ENCODE data around the gene EFL1.

Gene EFL1

GRCh38 chr15:82172506-82172905 is 90.0 kb downstream of the EFL1 start:
- no peak overlapping the region for H3K27ac Mint-ChIP-seq
- TF ChIP-seq CTCF (IDR thresholded peaks at IDR 0.05; ENCODE audit: unreplicated experiment in 3 of 3), result no peak
- no peaks in the 10 kb centered on the region for H3K27me3 Mint-ChIP-seq (ENCODE audit: low read depth)
- H3K9me3 Mint-ChIP-seq, result no peaks in the 10 kb centered on the region
- peaks cover 11% of the 10 kb centered on the region for H3K4me1 Mint-ChIP-seq
- peaks cover 5% of the 10 kb centered on the region for H3K36me3 Mint-ChIP-seq (ENCODE audit: low read depth)
- no peak overlapping the region for H3K4me3 Mint-ChIP-seq

DNA sequence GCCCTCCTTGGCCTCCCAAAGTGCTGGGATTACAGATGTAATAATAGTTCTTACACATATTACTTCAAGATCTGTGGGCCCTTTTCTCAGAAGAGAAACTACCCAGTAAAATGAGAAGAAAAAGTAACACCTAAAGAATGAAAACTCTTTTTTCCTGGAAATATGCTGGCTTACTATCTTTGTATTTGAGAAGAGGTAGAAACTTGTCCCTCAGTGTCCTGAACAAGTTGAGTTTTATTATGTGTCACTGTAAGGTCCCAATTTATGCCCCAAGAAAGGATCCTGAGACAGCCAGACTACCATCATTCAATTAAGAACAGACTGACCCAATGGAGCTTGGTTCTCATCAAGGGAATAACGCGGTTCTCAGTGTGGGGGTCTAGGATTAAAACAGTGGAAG is 93.8 kb downstream of the EFL1 start:
- peaks cover 9% of the 10 kb centered on the region for H3K36me3 Mint-ChIP-seq (ENCODE audit: low read depth)
- H3K27me3 Mint-ChIP-seq (ENCODE audit: low read depth), result no peaks in the 10 kb centered on the region
- no peak overlapping the region for H3K4me3 Mint-ChIP-seq
- H3K27ac Mint-ChIP-seq, result no peak overlapping the region
- no peak for TF ChIP-seq CTCF (IDR thresholded peaks at IDR 0.05; ENCODE audit: unreplicated experiment in 3 of 3)
- no peaks in the 10 kb centered on the region for H3K9me3 Mint-ChIP-seq
- H3K4me1 Mint-ChIP-seq, result peaks cover 13% of the 10 kb centered on the region

DNA sequence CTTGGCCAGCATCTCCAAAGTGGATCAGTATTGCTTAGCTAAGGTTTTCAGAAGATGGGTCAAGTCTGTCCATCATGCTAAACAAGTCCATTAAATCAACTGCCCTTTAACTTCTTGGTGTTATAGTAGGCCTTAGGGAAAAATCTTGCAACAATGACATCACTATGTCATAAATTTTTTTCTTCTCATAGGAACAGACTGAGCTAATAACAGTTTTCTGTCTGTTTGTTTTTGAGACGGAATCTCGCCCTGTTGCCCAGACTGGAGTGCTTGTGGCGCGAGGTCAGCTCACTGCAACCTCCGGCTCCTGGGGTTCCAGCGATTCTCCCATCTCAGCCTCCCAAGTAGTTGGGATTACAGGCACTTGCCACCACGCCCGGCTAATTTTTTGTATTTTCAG is 94.2 kb downstream of the EFL1 start:
- Mint-ChIP-seq H3K27ac (no peak overlapping the region), H3K4me3 (no peak overlapping the region), H3K27me3 (ENCODE audit: low read depth) (no peaks in the 10 kb centered on the region), H3K4me1 (peaks cover 13% of the 10 kb centered on the region), H3K36me3 (ENCODE audit: low read depth) (peaks cover 9% of the 10 kb centered on the region), H3K9me3 (no peaks in the 10 kb centered on the region)
- TF ChIP-seq CTCF (IDR thresholded peaks at IDR 0.05; ENCODE audit: unreplicated experiment in 3 of 3), result no peak

- H3K4me1 Mint-ChIP-seq, result peaks cover 8% of the 10 kb centered on the region
These were observed 96.6 kb downstream of the EFL1 start for GRCh38 chr15:82165948-82166376.

DNA sequence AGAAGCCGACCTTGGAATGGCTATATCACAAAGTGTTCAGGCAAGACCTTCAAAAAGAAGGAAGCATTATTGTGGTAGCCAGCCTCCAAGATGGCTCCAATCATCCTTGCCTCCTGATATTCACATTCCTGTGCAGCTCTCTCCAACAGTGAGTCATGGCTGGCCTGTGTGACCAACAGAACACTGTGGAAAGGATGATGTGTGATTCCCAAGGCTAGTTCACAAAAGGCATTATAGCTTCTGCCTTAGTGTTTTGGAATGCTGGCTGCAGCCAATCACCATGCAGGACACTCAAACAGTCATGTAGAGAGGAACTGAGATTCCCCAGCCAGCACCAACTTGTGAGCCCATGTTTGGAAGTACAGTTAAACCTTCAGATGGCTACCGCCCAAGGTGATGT is 102.6 kb downstream of the EFL1 start:
- no peak overlapping the region for H3K27ac Mint-ChIP-seq
- peaks cover 4% of the 10 kb centered on the region for H3K9me3 Mint-ChIP-seq
- H3K4me1 Mint-ChIP-seq, result no peaks in the 10 kb centered on the region
- H3K27me3 Mint-ChIP-seq (ENCODE audit: low read depth), result no peaks in the 10 kb centered on the region
- H3K36me3 Mint-ChIP-seq (ENCODE audit: low read depth), result peaks cover 32% of the 10 kb centered on the region
- no peak for TF ChIP-seq CTCF (IDR thresholded peaks at IDR 0.05; ENCODE audit: unreplicated experiment in 3 of 3)
- H3K4me3 Mint-ChIP-seq, result no peak overlapping the region

More at GRCh38 chr15:82165948-82166376, 96.6 kb downstream of the EFL1 start:
- peak overlapping the region in 2 of 3 experiments; percentile 35 to 79 for H3K27ac Mint-ChIP-seq
- H3K4me3 Mint-ChIP-seq, result no peak overlapping the region
- H3K27me3 Mint-ChIP-seq (ENCODE audit: low read depth), result no peaks in the 10 kb centered on the region
- H3K36me3 Mint-ChIP-seq (ENCODE audit: low read depth), result peaks cover 21% of the 10 kb centered on the region
- TF ChIP-seq CTCF (IDR thresholded peaks at IDR 0.05; ENCODE audit: unreplicated experiment in 3 of 3), result no peak
- no peaks in the 10 kb centered on the region for H3K9me3 Mint-ChIP-seq

- Mint-ChIP-seq H3K4me3 (no peak overlapping the region), H3K36me3 (ENCODE audit: low read depth) (peaks cover 39% of the 10 kb centered on the region), H3K27ac (no peak overlapping the region), H3K27me3 (ENCODE audit: low read depth) (no peaks in the 10 kb centered on the region), H3K9me3 (peaks cover 4% of the 10 kb centered on the region), H3K4me1 (no peaks in the 10 kb centered on the region)
- TF ChIP-seq CTCF (IDR thresholded peaks at IDR 0.05; ENCODE audit: unreplicated experiment in 3 of 3), result no peak
These were observed 103.7 kb downstream of the EFL1 start for GRCh38 chr15:82158811-82159210.

Measured in nephron (organoid).